K562 (cell line): ENCODE results near the gene ELL3. TPM values are rescaled to one million over a fixed set of nuclear protein-coding genes. Genes with fewer than 3 reads are reported as not detected.

Source experiments
- CTCFL ChIP-seq: IDR thresholded peaks from 2 replicates; pipeline ENCODE4 v1.6.1; 2011; ENCODE audit warnings: borderline replicate concordance, low read depth, mild to moderate bottlenecking, moderate library complexity, low read length; ENCODE audit not compliant: insufficient read depth, poor library complexity, severe bottlenecking
- ELF2 ChIP-seq: fragments of 250-450 bp; sonication (Bioruptor Pico); IDR thresholded peaks from 2 replicates; pipeline ENCODE4 v1.5.0; 2021; ENCODE audit warnings: mild to moderate bottlenecking
- GATAD2A ChIP-seq: fragments of 450-650 bp; IDR thresholded peaks from 2 replicates; pipeline ENCODE4 v1.6.1; 2017
- HSF4 ChIP-seq: fragments of 250-450 bp; sonication (Bioruptor Pico); IDR thresholded peaks from 2 replicates; pipeline ENCODE4 v2.1.2; 2022; ENCODE audit warnings: mild to moderate bottlenecking, moderate library complexity, borderline replicate concordance
- LEF1 ChIP-seq: fragments of 450-650 bp; IDR thresholded peaks from 2 replicates; pipeline ENCODE4 v1.6.1; 2016; ENCODE audit warnings: mild to moderate bottlenecking
- NFIC ChIP-seq: fragments of 450-650 bp; IDR thresholded peaks from 2 replicates; pipeline ENCODE4 v1.6.1; 2017; ENCODE audit warnings: mild to moderate bottlenecking, inconsistent platforms
- POLR2B ChIP-seq: fragments of 450-650 bp; IDR thresholded peaks from 2 replicates; pipeline ENCODE4 v1.6.1; 2018; ENCODE audit warnings: low read depth; ENCODE audit not compliant: partially characterized antibody
- POLR3G ChIP-seq: IDR thresholded peaks from 2 replicates; pipeline ENCODE4 v1.6.1; 2011; ENCODE audit not compliant: insufficient read length, insufficient replicate concordance; ENCODE audit errors: extremely low read depth
- SMAD1 ChIP-seq: fragments of 150-350 bp; IDR thresholded peaks from 2 replicates; pipeline ENCODE4 v1.6.1; 2014; ENCODE audit warnings: low read length, low read depth; ENCODE audit not compliant: partially characterized antibody
- TCF3 ChIP-seq: sonication (generic); formaldehyde crosslinking; IDR thresholded peaks from 2 replicates; pipeline ENCODE4 v1.4.0; 2020; ENCODE audit warnings: mild to moderate bottlenecking, missing genetic modification reagents
- TFAP4 ChIP-seq: sonication (generic); formaldehyde crosslinking; IDR thresholded peaks from 2 replicates; pipeline ENCODE4 v1.8.0; 2022; ENCODE audit warnings: missing genetic modification reagents, mild to moderate bottlenecking, moderate library complexity, borderline replicate concordance
- THRAP3 ChIP-seq: fragments of 450-650 bp; IDR thresholded peaks from 2 replicates; pipeline ENCODE4 v1.6.1; 2016; ENCODE audit warnings: mild to moderate bottlenecking, inconsistent platforms, borderline replicate concordance
- ZBTB9 ChIP-seq: fragments of 450-650 bp; formaldehyde crosslinking; IDR thresholded peaks from 2 replicates; pipeline ENCODE4 v1.4.0; 2020; ENCODE audit warnings: mild to moderate bottlenecking, moderate library complexity
- ZNF121 ChIP-seq: sonication (generic); formaldehyde crosslinking; conservative IDR thresholded peaks from 2 replicates; pipeline ENCODE4 v1.8.0; 2022; ENCODE audit warnings: missing genetic modification reagents
- ZNF282 ChIP-seq: sonication (generic); formaldehyde crosslinking; IDR thresholded peaks from 2 replicates; pipeline ENCODE4 v1.8.1; 2023; ENCODE audit warnings: missing genetic modification reagents
- ZNF324 ChIP-seq: fragments of 250-450 bp; sonication (Bioruptor Pico); IDR thresholded peaks from 2 replicates; pipeline ENCODE4 v1.4.0; 2020; ENCODE audit warnings: mild to moderate bottlenecking
- ZNF518B ChIP-seq: fragments of 250-450 bp; sonication (Bioruptor Pico); IDR thresholded peaks from 2 replicates; pipeline ENCODE4 v1.5.0; 2021; ENCODE audit warnings: mild to moderate bottlenecking, moderate library complexity
- polyA plus RNA-seq, 8 experiments: library from polyadenylated mRNA; depleted of rRNA in 4 of 8; stranded (reverse) in 5 of 8; unstranded in 3 of 8; fragments of >200 nt; fragmentation: Nextera tagmentation in 2 of 8; fragmentation: Illumina TruSeq in 1 of 8; extraction: Ambion mirVana in 2 of 8; extraction: Trizol in 1 of 8; gene quantifications; 2 replicates each; pipeline versions ENCODE4 v1.2.1 to v1.2.3, GENCODE V29; 2011 to 2014; ENCODE audit warnings: inconsistent platforms in 1 of 8, missing spikeins in 1 of 8
- total RNA-seq, 7 experiments: library from RNA; depleted of rRNA in 6 of 7; stranded (reverse); fragments of >200 nt in 6 of 7; fragmentation: Illumina TruSeq in 2 of 7; extraction: Trizol in 2 of 7; gene quantifications; 2 replicates each; pipeline versions ENCODE4 v1.2.1 to v1.2.3, GENCODE V29; 2011 to 2021; ENCODE audit warnings: low replicate concordance in 1 of 7
- TF ChIP-seq, protein P1 (sequence below), 2 experiments: fragments of 450-650 bp in 1 of 2; sonication (generic) in 1 of 2; formaldehyde crosslinking in 1 of 2; IDR thresholded peaks in 1 of 2; conservative IDR thresholded peaks in 1 of 2; 2 replicates each; pipeline versions ENCODE4 v1.6.1 to v1.8.1; 2016 to 2023; ENCODE audit warnings: mild to moderate bottlenecking in 2 of 2, moderate library complexity in 2 of 2, inconsistent platforms in 1 of 2, missing genetic modification reagents in 1 of 2

ELL3 gene
- total and polyA plus RNA-seq, 9 of the 15 experiments (the other 6 are each of a cell fraction or from before 2014, with no cell fraction given), result 0.80 to 5.2 (median 2.6) TPM

DNA sequence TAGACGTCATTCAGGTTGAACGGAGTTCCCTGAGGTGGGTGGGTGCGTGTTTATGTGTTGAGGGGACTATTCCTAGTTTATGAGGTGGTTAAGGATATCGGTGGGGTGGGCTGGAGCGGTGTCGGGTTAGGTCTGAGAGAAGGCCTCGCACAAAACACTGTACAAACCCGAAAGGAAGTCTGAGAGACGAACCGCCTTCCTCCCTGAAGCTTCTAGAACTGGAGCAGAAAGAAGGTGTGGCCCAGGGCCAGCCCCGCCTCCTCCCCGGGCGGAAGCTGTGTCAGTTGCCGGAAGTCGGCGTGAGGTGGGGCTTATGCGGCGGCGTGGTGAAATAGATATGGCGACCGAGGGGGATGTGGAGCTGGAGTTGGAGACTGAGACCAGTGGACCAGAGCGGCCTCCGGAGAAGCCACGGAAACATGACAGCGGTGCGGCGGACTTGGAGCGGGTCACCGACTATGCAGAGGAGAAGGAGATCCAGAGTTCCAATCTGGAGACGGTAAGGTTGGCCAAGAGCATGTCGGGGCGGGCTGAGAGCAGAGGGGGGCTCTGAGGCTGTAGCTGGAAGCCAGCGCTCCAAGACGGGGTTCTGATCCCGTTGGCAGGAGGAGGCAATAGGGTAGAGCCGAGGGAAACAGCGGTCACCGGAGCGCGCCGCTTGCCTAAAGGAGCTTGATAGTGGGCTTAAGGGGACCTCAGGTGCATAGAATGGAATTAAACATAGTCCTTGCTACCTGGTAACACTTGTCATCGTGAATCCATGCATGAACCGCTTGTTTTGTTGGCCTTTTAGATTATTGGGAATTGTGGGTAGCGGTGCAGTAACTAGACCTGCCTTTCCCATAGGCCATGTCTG, 23.7 kb upstream of the ELL3 start, which contains the start of gene HYPK (continued):
- peak; percentile 29; the same call in 1 of the 2 replicates for TF ChIP-seq TCF3
- TF ChIP-seq ZNF518B (CRISPR knock-in tag), result no peak
- TF ChIP-seq, protein P1, sequence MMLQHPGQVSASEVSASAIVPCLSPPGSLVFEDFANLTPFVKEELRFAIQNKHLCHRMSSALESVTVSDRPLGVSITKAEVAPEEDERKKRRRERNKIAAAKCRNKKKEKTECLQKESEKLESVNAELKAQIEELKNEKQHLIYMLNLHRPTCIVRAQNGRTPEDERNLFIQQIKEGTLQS (IDR thresholded peaks at IDR 0.05), result no peak
- TF ChIP-seq, protein P1 (CRISPR knock-in tag; conservative IDR thresholded peaks at IDR 0.05), result no peak
- TF ChIP-seq ZNF282 (CRISPR knock-in tag), result no peak
- TF ChIP-seq HSF4, result no peak
- TF ChIP-seq ZNF121 (CRISPR knock-in tag), result no peak
- TF ChIP-seq THRAP3, result no peak
- TF ChIP-seq ZBTB9, result no peak; the same call in 1 of the 2 replicates
- TF ChIP-seq SMAD1, result peak; percentile 79
- TF ChIP-seq ELF2 (CRISPR knock-in tag), result peak; percentile 30; the same call in 1 of the 2 replicates
- no peak for TF ChIP-seq GATAD2A
- no peak for TF ChIP-seq CTCFL
- peak; percentile 62; the same call in 1 of the 2 replicates for TF ChIP-seq TFAP4 (CRISPR knock-in tag)
- TF ChIP-seq LEF1, result no peak
- TF ChIP-seq NFIC, result peak; percentile 58
- TF ChIP-seq ZNF324 (CRISPR knock-in tag), result 0 out of 2 replicates have a peak, but pooled peaks have one; percentile 7
- TF ChIP-seq POLR2B, result peak; percentile 98
- no peak for TF ChIP-seq POLR3G
